Measurements from ENCODE around the gene CHID1.

Gene CHID1

DNA sequence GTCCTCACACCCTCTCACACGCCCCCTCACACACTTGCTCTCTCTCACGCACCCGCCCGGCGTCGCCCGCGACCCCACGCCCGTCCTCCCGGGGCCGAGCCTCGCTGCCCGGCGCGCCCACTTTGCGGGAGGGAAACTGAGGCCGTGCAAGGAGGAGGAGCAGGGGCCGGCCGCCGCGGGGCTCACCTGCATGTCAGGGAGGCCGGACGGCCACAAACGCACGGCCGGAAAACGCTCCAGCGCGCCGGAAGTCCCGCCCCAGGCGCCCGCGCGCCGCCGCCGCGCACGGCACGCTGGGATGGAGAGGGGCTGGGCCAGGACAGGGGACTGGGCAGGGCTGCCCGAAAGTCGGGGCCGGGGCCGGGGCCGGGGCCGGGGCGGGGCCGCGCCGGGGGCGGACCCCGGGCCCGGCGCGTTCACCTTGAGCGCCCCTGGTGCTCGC lies at the start of gene CHID1:
TSS of gene CHID1 (minus strand) at position 222 of the 442 bp plus-strand sequence. CDS start 5,994 bp downstream, outside the sequence.
- peak; percentile 37 to 45 for DNase-seq (ENCODE audit: low read depth in 2 of 2)

DNA sequence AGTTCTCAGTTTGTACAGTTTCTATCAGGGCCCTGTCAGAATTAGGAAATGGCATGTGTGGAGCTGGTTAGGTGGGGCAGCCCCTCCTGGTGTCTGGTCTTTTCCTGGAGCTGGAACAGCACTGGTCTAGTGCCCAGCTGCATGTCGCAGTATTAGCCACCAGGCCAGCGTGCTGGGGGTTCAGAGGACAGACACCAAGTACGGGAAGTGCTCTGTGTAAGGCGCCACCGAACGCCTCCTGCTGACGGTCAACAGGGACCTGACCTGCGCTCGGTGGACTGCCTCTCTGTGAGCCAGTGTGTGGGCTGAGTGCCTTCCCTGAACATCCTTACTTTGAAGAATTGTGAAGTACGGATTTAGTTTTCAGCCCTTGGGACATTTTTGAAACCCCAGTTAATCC lies 49.0 kb upstream of the CHID1 start:
- no peak for DNase-seq (ENCODE audit: low read depth in 2 of 2)

DNA sequence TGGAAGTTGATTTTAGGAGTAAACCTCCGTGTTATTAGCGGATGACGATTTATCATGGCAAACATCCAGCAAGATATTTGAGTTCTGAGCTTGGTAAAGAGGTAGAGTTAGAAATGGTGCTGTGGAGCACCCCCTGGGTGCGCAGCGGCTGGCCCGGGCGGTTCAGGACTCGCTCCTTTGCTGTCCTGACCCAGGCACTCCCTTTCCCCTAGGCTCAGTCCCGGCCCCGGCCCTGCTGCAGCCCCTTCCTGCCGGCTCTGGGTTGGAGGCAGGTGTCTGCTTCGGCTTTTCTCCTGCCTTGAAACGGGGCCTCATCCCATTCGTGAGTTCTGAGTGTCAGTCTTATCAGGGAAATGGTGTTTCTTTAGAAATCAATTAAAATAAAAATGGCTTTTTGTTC lies 48.4 kb upstream of the CHID1 start:
- DNase-seq (ENCODE audit: low read depth in 2 of 2), result no peak

DNA sequence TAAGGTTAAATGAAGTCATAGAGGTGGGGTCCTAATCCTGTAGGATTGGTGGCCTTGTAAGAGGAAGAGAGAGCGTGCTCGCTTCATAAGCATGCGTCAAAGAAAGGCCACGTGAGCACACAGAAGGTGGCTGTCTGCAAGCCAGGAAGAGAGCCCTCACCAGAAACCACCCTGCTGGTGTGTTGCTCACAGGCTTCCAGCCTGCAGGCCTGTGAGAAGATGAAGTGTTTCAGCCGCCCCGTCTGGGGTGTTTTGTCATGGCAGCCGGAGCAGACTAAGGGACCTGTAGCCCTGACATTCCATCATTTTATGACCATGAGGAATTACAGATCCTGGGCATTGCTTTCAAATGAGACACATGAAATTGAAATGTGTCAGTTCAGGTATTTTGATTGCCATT lies 47.5 kb upstream of the CHID1 start:
- DNase-seq (ENCODE audit: low read depth in 2 of 2), result no peak

DNA sequence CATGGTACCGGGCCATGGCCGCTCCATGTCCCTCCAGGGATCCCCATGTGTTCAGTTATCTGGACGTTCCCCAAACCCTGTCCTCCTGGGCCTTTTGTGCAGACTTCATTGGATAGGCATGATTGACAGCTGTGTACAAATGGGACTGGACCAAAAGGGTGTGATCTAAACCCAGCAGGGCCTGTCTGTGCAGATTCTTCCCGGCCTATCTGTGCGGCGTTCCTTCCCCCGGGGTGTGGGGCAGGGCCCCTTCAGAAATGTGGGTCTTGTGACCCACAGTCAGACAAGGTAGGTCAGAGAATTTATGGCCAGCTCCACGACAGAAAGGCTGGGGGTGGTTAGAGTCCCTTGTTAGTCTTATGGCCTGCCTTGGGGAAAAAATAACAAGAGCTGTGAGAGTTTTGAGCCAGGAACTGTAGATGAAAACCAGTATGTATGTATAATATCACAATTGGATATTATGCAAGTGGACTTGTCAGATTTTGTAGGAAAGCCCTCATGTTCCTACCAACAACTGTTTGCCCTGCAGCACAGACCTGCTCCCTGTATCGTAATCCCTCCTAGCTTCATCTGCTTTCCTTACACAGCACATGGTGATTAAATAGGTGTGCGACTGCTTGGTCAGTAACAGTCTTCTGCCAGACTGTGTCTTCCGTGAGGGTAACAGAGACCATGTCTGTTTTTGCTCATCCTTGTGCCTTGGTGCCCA lies 46.8 kb upstream of the CHID1 start:
- DNase-seq (ENCODE audit: low read depth in 2 of 2), result no peak

DNA sequence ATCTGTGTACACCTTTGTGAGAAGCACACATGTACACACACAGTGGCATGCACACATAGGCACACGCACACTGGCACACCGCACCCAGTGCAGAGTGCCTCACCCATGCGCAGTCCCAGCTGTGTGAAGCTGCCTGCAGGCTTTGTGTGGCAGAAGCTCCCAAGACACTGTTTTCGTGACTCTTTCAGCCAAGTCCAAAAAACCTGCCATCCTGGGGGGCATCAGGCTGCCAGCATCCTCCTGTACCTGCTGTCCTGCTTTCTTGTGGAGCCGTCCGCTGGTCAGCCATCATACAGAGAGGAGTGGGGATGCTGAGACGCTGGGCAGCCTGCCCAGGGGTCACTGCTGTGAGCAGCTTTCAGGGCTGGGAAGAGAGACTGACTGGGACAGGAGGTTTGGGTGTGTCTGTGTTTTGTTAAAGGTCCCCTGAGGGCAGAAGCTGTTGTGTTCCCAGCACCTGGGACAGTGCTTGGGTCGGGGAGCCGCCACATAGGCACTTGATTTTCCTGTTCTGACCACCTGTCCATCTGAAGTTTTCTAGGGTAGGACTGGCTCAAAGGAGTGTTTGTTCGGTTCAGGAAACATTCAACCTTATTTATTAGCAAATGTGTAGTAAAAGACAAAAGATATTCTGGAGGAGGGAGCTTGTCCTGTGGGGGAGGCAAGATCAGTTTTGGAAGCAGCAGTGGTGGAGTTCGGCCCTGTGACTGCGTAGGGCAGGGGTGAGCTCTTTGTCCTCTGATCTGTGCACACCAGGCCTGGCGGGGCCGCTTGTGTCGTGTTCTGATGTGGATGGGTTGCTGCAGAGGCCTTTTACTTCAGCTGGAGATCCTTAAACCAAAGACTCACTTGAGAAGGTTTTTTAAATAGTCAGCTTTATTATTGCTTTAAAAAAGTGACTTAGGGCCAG lies 44.8 kb upstream of the CHID1 start:
- no peak for DNase-seq (ENCODE audit: low read depth in 2 of 2)

DNA sequence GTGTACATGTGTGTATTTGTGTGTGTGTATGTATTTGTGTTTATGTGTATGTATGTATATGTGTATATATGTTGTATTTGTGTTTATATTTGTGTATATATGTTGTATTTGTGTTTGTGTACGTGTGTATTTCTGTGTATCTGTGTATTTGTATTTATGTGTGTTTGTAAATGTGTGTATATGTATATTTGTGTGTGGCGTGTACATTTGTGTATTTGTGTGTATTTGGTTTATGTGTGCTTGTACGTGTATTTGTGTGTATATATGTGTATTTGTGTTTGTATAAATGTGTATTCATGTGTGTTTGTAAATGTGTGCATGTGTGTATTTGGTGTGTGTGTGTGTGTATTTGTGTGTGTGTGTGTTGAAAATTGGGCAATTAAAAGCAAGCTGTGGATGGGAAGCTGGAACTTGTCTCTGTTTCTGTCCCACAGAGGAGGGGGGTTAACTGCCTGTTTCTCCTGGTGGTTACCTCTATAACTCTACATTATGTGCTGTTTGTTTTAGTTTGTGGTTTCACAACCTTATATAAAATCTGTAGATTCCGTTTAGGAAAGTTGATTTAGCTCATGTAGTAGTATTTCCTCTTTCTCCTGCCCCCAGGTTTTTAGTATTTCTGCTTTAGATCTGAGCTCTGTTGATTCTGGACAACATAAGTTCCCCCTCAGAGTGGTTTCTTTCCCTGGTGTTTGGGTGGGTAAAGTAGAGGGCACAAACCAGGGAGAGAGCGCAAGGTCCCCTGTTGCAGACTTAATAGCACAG lies 44.0 kb upstream of the CHID1 start:
- no peak for DNase-seq (ENCODE audit: low read depth in 2 of 2)

DNA sequence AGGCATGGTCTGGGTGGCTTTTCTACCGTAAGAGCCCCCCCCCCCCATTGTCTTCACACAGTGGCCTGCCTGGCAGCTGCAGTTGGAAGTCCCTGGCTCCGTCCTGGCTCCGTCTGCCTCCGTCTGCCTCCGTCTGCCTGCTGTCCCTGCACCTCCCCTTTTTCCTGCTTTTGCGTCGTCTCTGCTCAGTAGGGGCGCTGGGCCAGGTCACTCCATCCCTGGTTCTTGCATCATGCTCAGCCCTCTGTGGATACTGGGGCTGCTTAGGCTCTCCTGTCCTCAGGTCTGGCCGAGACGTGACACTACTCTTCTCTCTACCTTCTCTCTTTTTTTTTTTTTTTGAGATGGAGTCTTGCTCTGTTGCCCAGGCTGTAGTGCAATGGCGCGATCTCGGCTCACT lies 42.9 kb upstream of the CHID1 start:
- DNase-seq (ENCODE audit: low read depth in 2 of 2), result no peak

DNA sequence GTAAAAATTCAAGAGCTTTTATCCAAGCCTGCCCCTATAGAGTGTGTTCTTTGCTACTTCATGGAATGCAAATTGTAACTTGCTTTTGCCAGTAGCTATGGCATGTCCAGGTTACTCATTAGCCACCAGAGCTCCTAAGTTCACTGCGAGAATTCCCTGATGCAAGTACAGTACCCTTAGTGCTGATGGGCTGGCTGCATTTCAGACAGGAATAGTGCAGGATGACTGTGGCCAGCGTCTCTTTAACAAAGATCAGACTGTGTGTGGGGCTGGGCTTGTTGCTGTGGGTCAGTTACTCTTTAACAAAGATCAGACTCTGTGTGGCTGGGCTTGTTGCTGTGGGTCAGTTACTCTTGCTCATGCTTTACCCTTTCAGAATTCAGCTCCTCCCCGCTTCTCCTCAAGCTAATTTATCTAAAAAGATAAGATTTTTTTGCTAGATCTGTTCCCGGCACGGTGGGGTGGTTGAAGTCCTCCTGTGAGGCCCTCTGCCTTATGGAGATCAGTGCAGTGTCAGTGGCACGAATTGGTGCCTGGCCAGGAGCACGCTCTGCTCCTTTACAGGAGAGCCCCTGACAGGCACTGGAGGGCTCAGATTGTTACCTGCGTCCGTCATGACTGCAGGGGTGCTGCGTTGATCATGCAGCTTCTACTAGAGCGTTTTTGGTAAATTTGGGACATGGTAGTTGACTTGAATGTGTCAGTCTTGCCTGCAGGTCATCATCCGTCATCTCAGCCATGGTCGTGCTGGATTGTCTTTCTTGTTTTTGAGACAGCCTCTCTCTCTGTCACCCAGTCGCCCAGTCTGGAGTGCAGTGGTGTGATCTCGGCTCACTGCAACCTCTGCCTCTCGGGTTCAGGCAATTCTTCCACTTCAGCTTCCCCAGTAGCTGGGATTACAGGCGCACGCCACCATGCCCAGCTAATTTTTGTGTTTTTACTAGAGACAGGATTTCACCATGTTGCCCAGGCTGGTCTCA lies 42.1 kb upstream of the CHID1 start:
- DNase-seq (ENCODE audit: low read depth in 2 of 2), result no peak

DNA sequence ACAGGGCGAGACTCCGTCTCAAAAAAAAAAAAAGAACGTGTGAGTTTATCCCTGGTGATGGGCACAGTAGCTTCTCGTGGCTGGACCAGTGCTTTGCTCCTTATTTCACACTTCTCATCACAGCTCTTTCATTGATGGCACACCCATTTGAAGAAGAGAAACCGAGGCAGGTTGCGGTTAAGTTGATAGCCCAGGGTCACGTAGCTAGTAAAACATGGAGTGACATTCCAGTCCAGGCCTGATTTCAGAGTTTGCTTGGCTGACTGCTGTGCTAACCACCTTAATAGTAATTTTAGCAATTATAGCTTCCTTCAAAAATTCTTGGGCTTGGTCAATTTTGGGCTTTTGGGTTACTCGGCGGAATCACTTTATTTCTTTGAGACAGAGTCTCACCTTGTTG lies 40.9 kb upstream of the CHID1 start:
- no peak for DNase-seq (ENCODE audit: low read depth in 2 of 2)

DNA sequence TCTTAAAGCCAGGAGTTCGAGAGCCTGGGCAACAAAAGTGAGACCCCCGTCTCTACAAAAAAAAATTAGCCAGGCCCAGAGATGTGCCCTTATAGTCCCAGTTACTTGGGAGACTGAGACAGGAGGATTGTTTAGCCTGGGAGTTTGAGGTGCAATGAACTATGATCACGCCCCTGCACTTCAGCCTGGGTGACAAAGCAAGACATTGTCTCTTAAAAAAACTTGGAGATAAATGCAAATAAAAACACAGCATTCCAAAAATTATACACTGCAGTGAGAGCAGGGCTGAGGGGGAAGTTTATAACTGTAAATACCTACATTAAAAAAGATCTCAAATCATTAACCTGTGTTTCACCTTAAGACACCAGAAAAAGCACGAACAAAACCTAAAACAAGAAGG lies 37.1 kb upstream of the CHID1 start:
- no peak for DNase-seq (ENCODE audit: low read depth in 2 of 2)

DNA sequence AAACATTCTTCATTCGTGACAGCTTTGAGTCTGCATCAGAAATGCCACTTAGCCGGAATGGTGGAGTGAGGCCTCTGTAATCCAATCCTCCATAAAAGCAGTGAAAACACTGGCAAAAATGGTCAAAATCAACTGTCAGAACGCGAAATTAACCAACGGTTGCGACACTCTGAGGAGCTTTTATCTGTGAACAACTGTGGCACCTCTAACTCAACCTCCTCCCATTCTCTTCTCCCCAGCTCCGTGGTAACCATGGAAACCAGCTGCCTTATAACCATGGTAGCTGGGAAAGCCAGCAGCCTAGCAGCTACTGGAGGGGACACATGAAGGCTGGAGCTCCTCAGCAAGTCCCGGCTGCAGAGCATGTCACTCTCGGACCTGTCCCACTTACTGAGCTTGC lies 35.4 kb upstream of the CHID1 start:
- no peak for DNase-seq (ENCODE audit: low read depth in 2 of 2)

DNA sequence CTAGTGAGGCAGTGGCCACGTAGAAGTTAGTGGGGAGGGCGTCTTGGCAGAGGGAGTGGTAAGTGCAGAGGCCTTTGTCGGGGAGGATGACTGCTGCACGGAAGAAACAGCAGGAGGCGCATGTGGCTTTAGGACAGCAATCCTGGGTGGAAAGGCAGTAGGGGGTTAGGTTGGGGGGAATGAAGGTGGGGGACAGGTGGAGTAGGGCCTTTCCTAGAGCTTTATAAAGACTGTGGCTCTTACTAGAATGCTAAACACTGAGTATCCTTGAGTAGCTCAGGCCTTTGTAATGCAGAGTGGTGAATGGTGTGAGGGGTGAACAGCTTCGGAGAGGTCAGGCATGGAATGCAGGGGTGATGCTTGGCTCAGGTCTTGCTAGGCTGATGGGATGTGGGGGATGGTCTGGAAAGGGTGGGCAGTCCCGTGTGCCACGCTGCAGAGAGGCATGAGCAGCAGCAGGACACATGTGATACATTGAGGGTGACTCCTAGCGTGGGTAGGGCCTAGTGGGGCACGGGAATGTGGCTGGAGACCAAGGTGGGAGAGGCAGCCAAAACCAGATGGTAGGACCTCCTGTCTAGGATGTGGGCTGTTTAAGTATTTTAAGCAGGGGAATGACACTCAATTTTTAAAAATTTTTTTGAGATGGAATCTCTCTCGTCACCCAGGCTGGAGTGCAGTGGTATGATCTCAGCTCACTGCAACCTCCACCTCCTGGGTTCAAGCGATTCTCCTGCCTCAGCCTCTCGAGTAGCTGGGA lies 34.3 kb upstream of the CHID1 start:
- DNase-seq (ENCODE audit: low read depth in 2 of 2), result no peak

DNA sequence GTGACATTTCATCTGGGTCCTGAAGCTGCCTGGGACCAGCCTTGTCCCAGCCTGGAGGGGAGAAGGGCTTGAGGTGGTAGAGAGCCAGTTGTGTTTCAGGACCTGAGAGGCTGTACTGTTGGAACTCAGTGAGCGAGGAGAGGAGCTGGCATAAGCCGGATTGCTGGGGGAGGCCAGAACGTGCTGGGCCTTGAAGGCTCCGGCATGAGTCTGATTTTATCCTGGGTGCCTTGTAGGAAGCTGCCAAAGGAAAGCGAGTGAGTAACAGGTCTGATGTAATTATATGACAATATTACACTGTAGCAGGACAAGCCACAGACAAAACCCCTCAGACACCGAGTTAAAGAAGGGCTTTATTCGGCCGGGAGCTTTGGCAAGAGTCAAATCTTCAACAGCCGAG lies 32.2 kb upstream of the CHID1 start:
- DNase-seq (ENCODE audit: low read depth in 2 of 2), result peak; percentile 28 to 30

DNA sequence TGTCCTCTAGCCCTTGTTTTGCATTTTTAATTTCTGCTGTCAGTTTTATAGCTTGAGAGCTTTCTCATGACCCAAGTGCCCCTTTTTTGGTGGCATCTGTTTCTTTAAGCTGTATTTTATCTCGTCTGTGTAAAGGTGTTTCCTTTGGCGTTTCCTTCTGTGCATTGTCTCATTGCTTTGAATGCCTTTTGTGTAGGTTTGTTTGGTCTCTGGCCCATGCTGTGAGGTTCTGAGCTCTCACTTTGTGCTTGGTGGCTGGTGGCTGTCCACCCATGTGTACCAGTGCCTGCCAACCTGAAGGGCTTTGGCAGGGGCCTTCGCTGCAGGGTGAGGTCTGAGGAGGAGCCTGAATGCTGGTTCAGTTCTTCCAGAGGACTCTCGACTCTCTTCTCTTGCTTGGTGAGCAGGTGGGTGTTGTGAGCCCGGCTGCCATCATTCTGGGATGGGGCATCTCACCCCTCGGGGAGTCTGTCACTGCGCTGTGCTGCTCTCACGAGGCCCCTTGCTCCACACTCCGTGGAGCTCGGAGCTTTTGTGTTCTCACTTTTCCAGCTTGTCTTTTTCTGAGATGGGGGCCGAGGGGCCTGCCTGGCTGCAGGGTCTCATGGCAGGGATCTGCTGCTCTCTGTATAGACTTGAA lies 30.0 kb upstream of the CHID1 start:
- DNase-seq (ENCODE audit: low read depth in 2 of 2), result no peak

DNA sequence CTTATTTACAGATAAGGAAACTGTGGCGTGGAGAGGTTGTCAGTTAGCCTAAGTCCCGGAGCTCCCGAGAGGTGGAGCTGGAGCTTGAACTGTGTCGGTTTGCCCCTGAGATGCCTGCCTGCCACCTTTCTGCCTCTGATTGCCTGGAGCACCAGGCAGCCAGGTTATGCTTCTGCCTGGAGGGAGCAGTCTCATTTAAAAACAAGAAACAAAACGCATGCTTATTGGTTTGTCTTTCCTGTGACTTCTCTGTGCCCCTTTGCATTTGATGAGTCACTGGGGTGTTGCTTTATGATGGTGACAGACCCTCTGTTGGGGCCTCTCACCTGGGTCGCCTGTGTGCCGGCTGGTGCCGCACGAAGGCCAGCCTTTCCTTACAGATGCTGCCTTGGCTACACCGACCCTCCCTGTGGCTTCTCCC lies 27.2 kb upstream of the CHID1 start:
- no peak for DNase-seq (ENCODE audit: low read depth in 2 of 2)

DNA sequence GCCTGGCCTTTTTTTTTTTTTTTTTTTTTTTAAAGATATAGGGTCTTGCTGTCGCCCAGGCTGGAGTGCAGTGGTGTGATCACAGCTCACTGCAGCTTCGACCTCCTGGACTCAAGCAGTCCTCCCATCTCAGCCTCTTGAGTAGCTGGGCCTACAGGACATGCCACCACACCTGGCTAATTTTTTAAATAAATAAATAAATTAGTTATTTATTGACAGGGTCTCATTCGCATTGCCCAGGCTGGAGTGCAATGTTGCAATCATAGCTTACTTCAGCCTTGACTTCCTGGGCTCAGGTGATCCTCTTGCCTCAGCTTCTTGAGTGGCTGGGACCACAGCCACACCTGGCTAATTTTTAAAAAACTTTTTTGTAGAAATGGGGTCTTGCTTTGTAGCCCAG lies 25.6 kb upstream of the CHID1 start:
- no peak for DNase-seq (ENCODE audit: low read depth in 2 of 2)

DNA sequence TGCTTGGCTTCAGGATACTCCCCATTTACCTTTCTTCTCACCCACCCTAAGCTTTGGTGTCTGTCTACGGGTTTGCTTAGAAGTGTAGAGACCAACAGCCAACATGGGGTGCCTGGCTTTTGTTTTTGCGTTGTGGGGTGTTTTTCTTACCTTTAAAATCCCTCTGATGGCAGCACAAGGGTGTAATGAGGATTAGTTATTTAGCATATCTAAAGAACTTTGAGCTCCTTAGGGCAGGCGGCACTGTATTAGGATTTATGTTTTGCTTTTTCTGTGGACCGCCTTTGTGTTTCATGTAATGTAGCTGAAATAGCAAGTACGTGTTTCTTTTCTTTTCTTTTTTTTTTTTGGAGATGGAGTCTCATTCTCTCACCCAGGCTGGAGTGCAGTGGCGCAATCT lies 23.9 kb upstream of the CHID1 start:
- no peak for DNase-seq (ENCODE audit: low read depth in 2 of 2)

DNA sequence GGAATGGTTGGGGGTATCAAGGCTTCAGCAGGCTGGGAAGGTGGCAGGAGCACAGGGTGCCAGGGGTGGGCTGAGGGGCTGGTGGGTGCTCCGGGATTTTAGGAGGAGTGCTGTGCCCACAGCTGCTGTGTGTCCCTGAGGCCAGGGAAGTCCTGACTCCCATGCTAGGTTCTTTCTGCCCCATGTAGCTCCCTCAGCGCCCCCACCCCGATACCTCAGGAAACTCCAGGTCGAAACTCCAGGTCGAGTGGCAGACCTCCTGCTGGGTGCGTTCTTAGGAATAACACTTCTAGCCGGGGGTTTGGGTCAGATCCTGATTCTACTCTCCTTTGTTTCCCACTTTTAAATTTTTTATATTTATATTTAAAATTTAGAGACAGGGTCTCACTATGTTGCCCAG lies 23.3 kb upstream of the CHID1 start:
- DNase-seq (ENCODE audit: low read depth in 2 of 2), result no peak
